ENCODE results near the gene NTPCR.

DNA sequence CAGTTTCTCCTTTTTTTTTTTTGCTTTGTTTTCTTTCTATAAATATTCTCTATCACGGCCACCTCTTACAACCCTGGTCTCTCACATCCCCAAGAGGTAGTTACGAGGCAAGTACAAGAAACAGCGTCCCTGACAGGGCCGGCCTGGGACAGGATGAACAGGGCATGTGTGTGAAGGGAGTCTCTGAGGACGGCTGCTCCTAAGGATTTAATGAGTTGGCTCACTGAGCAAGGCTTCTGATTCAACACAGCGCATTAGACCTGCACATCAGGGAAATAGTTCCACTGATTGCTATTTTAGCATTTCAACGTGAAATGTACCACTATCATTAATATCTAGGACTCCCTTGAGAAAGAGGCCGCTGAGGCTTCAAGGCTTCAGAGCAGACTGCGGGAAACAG is 54.0 kb downstream of the NTPCR start:
- TF ChIP-seq GATA2 (IDR thresholded peaks at IDR 0.05; ENCODE audit: low read depth, low read length) (no peak), GATA3 (IDR thresholded peaks at IDR 0.05; ENCODE audit: low read depth, low read length) (no peak)
